ENCODE results near the gene POU2F1.
"Not testable (repeated sequence)": the region's sequence is repeated elsewhere in the genome, so short reads cannot be mapped to it uniquely, and the experiment has no call there.

The POU2F1 gene

DNA sequence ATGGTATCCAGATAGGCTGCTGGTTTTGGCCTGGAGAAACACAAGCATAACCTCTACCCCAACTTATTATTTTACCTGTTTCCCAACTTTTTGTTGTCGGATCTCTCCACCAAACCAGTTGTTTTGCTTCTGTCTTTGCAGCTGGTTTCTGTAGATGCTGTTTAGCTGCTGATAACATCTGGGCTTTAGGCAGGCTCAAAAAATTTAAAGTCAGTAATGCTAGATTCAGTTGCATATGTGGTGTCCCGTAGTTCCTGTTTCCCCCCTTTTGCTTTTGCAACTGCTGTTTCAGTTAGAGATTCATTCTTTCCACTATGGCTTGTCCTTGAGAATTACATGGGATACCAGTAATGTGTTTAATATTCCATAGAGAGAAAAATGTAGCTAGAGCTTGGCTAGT lies 98.5 kb downstream of the POU2F1 start:
- DNase-seq, result not testable (repeated sequence)

DNA sequence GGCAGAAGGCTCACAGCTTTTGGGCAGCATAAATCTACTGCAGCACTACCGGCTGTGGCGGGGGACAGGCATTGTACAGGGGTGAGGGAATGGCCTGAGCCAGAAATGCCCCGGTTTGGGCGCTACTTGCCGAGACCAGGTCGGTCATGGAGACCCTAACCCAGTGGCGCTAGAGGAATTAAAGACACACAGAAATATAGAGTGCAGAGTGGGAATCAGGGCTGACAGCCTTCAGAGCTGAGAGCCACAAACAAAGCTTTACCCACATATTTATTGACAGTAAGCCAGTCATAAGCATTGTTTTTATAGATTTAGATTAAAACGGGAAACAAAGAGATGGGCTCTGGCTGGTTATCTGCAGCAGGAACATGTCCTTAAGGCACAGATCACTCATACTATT lies 101.8 kb downstream of the POU2F1 start:
- DNase-seq, result no peak

DNA sequence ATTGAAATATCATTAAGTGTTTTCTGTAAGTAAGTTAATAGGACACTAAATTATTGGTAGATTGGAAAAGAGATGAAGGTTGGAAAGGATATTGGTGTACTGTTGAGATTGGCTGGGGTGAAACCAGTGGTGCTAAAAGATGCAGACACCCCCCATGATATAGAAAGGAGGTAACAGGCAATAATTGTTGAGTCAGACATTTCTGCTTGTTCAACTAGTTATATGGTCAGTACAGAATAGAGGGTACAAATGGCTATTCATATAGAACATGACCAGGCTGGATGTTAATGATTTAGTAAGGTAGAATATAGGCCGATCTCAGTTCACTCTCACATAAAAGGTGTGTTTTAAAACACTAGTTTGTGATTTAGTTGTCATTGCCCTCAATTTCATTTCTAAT lies 104.5 kb downstream of the POU2F1 start:
- no peak for DNase-seq

DNA sequence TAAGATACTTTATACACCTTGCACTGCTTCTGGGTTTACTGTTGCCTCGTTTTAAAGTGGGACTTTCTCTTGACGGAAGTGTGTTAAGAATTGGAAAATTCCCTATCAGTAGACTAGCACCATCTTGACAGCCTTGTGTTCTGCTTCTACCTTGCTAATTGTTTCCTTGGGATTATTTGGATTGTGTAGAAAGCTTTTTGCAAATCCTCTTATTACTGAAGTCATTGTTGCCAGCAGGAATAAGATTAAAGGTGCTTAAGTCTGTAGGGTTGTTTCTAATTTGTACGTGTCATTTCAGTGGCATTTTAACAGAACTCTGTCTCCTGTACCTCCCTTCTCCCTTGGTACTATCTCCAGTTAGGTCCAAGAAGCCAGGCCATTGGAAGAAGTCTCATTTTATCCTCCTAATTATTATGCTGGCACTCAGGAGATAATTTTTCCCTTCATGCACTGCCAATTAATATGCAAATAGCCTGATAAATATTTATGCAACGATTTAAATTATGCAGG lies 107.7 kb downstream of the POU2F1 start:
- no peak for DNase-seq

DNA sequence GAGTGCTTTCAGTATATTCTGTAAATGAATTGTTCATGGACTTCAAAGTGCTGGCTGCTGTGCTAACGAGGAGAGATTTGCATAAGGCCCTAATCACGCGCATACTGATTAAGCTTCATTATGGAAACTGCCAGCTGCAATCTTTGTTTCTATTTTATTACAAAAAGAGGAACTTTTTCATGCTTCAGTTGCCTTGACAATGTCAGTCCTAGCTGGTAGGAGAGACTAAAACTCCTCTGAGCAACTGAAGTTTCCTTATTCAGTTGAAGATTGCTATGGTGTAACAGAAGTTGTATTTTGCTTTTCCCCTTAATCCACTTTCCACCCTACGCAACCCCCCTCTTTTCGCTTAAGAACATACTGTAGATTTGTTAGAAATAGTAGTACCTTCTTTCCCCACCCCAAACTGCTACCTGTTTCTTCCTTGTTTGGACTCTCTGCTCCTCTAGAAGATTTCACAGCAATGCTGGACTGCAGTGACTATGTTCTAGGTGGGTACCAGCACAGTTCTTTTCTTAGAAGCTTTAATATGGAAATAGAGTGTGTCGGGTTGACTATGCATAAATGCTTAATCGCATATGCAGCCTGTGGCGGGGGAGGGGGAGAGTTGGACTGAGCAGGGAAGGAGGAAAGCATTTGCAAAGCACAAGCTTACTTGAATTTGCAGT lies 108.3 kb downstream of the POU2F1 start:
- no peak for DNase-seq

DNA sequence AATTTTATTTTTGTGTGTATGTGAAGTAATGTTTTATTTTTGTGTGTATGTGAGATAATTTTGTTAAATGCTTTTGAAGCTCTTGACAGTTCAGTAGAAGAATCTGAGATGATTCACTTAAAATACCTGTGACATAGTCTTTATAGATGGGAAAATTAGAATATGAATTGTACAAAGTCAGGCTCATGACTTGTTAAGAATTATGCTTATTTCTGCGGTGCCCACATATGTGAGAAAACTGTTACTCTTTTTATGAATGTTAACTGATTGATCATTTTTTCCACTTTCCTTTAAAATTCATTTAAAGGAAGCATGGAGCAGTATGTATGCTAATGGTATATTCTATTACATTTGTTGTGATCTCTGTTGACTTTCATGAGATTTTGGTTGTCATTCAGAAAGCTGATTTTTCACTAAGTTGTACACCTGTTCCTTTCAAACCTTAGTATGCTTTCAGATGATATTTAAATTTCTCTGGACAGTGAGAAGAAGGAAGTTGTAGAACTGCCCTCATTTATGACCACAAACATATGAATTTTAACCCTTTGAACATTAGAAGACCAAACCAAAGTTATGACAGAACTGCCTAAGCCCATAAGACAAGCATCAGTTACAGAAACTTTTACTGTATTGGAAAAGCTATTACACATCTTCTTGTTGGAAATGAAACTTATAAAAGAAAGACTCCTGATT lies 110.1 kb downstream of the POU2F1 start:
- no peak for DNase-seq

DNA sequence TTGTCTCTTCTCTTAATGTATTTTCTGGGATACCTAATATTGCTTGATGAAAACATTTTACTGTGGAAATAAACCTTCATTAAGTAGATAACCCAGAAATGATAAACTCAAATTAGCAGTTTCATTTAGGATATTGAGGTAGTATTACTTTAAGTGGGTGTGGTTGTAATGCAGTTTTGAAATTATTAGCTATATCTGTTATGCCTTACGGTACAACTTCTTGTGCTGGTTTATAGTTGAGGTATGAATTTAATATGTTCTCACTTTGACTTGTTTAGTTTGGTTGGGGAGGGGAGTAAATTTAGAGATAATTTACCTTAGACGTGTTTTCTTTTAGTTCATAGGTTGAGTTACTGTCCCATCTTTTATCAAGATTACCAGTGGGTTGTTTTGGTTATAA lies 111.0 kb downstream of the POU2F1 start:
- DNase-seq, result no peak

DNA sequence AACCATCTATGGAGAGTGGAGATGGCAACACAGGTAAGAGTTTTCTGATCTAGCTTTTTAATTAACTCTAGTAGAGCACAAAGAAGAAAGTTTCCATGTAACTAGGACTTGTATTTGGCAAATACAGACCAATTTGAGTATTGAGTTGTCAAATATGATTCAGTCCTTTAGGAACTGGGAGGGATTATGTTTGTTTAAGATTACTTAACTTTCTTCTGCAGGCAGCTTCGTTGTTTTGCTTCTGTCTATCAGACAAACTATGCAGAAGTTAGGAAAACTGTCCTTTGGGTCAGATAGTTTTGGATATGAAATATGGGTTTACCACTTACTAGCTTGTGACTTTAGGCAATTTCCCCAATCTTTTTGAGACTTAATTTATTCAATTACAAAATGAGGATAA lies 111.8 kb downstream of the POU2F1 start:
- no peak for DNase-seq

DNA sequence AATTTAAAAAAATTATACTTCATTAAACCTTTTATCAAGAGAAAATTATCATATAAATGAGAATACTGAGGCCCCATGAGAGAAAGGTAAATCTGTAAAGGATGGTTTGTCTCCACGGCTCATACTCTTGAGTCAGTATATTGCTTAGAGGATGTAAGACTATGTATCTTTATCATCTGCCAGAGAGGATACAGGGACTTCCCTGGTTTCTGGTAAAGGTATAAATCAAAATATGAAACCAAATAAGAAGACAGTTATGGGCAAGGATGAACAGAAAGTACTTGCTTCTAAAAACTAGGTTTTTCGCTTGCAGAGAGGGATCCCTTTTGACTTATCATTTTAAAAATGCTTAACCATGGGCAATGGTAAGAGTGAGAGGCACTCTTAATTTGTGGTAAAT lies 112.4 kb downstream of the POU2F1 start:
- DNase-seq, result no peak

DNA sequence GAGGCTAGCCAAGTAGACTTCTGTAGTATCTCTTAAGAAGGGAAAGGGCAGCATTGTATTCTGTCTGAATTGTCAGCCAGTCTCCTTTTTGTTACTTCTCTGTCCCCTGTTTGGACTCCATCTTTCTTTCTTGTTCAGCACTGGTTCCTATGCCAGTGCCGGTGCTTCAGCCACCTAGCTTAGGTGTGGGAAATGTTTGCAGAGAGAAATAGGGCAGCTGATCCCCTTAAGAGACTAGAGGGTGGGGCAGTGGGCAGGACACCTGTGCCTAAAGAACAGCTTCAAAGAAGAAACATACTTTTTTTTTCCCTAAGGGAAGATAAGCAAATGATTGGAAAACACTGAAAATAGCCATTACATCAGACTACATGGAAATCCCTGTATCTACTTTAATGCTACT lies 113.0 kb downstream of the POU2F1 start:
- DNase-seq, result no peak

DNA sequence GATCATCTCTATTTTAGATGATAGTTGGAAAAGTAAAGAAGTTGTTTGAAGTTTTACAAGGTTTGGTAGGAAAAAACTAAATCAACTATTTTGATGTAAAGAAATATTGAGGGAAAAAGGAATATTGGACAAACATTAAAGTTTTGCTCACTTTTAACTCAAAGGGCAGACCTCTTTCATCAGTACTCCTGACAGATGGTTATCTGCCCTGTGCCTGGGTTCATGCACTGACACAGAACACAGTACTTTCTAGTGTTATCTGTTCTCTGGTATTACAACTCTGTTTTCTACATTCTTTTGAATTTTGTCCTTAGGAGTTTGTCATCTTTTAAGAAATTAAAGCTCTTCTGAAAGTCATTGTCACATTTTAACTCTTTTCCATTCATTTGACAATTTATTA lies 118.7 kb downstream of the POU2F1 start:
- DNase-seq, result no peak

DNA sequence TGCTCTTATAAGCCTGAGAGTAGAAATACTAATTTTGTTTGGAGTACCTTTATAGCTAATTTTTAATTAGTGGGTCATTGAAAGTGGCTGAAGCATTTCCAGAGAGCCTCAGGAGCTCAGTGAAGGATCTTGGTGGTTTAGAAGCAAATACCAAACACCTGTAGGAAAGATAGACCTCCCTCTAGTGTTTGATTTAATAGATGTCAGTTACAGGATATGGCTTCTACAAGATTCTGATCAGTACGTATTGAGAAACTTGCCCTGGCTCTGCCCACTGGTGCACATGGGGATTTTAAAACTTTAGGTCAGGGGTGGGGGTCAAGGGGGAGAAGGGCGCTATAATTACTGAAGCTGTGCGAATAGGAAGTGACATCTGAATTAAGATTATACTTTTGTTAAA lies 122.2 kb downstream of the POU2F1 start:
- DNase-seq, result no peak

DNA sequence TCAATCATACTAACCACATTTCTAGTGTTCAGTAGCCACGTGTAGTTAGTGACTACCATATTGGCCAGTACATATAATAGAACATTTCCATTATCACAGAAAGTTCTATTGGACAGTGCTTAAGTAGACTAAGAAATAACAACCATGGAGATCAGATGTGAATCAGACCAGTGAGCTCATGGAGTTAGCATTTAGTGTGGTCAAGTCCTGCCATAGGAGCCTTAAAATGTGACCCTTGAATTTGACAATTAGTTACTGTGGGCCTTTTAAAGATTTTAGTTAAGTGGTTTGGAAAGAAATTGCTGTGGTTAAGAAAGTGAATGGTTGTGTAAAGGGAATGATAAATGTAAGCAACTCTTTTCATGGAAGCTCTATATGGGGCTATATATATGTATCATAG lies 123.4 kb downstream of the POU2F1 start:
- no peak for DNase-seq

DNA sequence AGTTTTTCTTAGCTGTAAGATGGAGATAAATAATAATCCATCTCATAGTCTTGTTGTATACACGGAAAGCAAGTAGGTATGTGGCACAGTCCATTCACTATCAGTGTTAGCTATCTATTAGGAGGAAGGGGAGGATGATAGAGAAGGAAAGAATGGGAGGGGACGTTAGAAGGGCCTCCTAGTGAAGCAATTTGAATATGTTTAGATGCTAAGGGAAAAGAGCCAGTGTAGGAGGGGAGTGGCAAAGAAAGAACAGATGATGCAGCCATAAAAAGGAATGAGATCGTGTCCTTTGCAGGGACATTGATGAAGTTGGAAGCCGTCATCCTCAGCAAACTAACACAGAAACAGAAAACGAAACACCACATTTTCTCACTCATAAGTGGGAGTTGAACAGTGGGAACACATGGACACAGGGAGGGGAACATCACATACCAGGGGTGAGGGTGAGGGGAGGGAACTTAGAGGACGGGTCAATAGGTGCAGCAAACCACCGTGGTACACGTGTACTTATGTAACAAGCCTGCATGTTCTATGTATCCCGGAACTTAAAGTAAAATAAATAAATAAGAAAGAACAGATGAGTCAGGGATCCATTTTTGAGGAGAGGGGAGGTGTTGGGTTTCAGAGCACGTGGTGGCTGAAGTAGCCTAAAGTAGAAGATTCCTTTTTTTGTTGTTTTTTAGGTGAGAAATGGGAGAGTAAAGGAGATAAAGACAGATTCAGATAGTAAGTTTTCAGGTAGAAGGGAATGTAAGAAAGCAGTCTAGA lies 124.1 kb downstream of the POU2F1 start:
- no peak for DNase-seq

DNA sequence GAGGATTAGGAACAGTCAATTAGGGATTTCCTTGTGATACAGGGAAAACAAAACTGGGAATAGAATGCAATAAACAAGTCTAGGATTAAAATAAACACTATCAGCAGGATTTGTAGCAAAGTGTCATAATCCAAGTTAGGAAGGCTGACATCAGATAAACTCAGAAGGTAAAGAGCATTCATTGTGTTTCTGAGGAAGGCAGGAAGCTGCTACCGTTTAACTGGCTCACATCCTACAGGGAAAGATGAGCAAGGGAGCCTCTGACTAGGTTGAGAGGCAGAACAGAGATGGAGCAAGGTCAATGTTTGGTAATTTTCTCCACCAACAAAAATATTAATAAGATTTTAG lies 124.7 kb downstream of the POU2F1 start:
- no peak for DNase-seq

DNA sequence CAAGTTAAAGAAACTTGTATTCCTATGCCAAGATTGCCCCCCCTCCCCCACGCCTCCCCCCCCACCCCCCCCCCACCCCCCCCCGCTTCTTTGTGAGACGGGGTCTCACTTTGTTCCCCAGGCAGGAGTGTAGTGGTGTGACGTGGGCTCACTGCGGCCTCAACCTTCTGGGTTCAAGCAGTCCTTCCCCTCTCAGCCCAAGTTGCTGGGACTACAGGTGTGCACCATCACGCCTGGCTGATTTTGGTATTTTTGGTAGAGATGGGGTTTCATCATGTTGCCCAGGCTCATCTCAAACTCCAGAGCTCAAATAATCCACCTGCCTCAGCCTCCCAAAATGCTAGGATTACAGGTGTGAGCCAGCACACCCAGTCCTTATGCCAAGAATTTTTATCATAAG lies 136.6 kb downstream of the POU2F1 start:
- DNase-seq, result no peak

DNA sequence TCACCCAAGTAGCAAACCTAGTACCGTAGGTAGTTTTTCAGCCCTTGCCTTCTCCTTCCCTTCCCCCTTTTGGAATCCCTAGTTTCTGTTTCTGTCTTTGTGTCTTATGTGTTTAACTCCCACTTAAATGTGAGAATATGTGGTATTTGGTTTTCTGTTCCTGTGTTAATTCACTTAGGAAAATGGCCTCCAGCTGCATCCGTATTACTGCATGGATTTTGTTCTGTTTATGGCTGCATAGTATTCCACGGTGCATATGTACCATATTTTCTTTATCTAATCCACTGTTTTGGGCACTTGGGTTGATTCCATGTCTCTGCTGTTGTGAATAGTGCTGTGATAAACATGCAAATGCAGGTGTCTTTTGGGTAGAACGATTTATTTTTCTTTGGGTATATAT lies 138.6 kb downstream of the POU2F1 start:
- no peak for DNase-seq

DNA sequence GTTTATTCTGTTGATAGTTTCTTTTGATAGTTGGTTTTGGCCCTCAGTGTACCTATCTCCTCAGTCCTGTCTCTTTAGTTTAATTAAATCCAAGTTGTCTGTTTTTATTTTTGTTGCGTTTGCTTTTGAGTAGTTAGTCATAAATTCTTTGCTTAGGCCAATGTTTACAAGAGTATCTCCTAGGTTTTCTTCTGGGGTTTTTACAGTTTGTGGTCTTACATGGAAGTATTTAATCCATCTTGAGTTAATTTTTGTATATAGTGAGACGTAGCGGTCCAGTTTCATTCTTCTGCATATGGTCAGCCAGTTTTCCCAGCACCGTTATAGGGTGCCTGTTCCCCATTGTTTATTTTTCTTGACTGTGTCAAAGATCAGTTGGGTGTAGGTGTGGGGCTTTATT lies 139.4 kb downstream of the POU2F1 start:
- no peak for DNase-seq

DNA sequence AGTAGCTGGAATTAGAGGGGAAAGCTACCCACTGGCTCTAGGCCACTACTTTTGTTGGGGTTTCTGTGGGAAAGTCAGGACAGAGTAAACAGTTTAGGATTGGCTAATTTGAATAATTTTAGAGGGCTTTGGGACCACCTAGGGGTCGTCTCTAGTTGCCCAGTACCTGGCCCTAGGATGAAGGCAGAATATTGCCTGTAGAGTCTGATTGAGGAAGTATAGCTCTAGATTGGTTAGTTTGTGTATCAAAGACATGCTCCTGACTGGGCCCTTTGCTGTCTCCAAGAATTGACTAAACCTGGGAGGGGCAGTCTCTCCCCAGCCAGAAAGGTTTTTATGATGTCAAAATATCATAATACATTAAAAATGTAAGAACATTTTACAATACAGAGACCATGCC lies 142.0 kb downstream of the POU2F1 start:
- no peak for DNase-seq

DNA sequence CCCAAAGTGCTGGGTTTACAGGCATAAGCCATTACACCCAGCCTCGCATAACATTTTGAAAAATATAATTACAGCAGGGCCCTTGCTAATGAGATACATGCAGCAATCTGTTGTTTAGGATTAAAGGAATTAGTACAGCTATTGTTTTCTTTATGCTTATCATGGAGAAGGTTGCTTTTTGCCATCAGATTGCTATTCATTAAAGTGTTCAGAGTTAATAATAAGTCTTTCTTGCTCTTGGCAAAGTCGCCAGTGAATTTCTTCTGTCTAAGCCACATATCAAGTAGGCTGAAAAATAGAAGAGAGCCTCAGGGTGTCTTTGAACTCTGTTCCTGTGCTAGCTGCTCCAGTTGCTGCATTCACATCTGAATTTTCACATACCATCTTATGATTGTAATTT lies 144.1 kb downstream of the POU2F1 start:
- no peak for DNase-seq

DNA sequence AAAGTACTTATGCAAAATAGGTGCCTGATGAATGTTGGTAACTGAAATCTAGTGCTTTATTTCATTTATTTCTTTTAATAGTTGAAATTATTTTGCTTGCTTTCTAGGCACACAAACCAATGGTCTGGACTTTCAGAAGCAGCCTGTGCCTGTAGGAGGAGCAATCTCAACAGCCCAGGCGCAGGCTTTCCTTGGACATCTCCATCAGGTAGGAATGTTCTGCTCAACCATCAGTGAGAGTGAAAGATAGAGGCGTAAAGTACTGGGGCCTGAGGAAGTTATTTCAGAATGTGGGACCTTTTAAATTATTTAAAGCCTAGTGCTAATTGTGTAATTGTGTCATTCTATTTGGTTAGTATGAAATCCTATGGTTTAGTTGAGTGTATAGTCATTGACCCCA lies 144.7 kb downstream of the POU2F1 start:
- no peak for DNase-seq

DNA sequence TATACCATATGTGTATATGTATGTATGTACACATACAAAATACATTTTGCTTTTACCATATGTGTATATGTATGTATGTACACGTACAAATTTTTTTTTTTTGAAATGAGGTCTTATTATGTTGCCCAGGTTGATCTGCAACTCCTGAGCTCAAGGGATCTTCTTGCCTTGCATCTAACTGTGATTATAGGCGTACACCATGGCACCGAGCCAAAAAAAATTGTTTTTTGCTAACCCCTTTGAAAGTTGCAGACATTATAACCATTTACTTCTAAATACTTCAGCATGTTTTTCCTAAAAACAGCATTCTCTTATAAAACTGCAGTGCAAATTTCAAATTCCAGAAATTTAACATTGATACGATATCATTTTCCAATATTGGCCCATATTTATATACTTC lies 147.0 kb downstream of the POU2F1 start:
- no peak for DNase-seq

DNA sequence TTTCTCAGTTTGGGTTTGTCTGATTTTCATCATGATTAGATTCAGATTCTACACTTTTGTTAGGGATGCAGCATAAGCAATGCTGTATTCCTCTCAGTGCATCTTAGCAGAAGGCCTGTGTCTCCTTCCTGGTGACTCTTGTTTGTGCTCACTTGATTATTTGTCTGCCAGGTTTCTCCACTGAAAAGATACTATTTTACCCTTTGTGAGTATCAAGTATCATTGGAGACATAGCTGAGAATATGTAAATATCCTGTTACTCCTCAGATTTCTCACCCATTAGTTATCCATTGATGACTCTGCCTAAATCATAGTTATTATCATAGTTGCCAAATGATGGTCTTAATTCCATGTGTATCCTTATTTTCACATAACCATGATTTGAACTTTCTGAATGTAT lies 148.5 kb downstream of the POU2F1 start:
- no peak for DNase-seq

DNA sequence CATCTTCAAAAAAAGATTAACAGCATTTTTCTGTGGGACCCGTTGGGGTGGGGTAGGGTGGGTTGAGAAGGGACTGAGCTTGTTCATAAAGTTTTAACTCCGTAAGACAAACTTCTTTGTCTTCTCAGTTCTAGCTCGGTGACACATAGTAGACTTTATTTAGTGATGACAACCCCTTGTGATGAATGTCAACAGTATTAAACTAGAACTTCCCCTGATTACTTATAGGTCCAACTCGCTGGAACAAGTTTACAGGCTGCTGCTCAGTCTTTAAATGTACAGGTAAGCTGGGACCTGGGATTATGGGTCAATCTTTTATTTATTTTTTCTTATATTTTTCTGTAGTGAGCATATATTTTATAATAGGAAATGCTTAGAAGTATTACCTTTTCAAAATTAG lies 149.2 kb downstream of the POU2F1 start:
- DNase-seq, result no peak
